Muscle of back (tissue), 11 donors: ENCODE measurements around the gene SLC25A33. TPM values are rescaled to one million over a fixed set of nuclear protein-coding genes. Genes with fewer than 3 reads are reported as not detected.

Experiments
- DNase-seq, 3 donors: peaks; one replicate each; pipeline versions ENCODE4 v3.0.0 to v3.0.0-alpha.2; 2013
- polyA plus RNA-seq, 10 donors: library from polyadenylated mRNA; unstranded; fragments of 120-200 nt; gene quantifications; one replicate each; pipeline ENCODE4 v1.2.1, GENCODE V29; 2013; ENCODE audit not compliant: insufficient read length in 10 of 10

The SLC25A33 gene
- polyA plus RNA-seq, 10 donors = 1.3 to 2.1 (median 1.4) TPM

DNA sequence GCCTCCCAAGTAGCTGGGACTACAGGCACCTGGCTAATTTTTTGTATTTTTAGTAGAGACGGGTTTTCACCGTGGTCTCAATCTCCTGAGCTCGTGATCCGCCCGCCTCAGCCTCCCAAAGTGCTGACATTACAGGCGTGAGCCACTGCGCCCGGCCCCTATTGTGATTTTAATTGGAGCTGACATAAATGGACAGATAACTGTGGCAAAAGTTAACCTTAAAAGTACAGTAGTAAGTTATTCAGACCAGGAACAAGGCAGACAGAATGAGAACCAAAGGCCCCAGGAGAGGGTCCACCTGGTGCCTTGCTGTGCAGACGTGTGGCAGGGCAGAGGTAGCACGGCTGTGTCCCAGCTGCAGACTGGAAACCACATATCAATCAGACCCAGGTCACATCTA, 60.5 kb downstream of the SLC25A33 start:
- no peak for DNase-seq

DNA sequence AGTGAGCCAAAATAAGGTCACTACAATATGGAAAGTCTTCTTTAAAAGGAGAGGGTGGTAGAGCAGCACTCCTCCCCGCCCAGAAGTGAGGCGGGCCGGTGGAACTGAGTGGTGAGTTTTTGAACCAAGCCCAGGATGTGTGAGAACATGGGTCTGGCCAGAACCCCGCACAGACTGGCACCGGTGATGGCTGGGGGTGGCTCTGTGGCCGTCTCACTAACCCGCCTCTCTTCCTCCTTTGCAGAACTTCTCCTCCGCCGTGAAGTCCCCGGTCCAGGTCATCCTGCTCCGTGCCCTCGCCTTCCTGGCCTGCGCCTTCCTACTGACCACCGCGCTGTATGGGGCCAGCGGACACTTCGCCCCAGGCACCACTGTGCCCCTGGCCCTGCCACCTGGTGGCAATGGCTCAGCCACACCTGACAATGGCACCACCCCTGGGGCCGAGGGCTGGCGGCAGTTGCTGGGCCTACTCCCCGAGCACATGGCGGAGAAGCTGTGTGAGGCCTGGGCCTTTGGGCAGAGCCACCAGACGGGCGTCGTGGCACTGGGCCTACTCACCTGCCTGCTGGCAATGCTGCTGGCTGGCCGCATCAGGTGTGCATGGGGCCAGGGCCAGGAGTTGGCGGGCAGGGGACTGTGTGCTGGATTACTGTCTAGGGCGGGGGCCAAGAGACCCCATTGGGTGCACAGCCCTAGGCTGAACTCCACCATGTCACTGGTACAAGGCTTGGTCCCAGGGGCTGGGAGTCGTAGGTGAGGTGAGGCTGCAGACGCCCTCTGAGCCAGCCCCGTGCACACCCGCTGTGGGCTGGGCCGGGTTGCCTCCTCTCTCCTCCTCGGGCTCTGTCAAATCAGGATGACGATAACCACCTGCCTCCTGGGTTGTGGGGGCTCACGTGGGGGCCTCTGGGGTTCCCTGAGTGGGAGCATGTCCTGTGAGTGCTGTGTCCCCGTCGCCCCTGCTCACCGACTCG, 61.9 kb downstream of the SLC25A33 start:
- DNase-seq = no peak

DNA sequence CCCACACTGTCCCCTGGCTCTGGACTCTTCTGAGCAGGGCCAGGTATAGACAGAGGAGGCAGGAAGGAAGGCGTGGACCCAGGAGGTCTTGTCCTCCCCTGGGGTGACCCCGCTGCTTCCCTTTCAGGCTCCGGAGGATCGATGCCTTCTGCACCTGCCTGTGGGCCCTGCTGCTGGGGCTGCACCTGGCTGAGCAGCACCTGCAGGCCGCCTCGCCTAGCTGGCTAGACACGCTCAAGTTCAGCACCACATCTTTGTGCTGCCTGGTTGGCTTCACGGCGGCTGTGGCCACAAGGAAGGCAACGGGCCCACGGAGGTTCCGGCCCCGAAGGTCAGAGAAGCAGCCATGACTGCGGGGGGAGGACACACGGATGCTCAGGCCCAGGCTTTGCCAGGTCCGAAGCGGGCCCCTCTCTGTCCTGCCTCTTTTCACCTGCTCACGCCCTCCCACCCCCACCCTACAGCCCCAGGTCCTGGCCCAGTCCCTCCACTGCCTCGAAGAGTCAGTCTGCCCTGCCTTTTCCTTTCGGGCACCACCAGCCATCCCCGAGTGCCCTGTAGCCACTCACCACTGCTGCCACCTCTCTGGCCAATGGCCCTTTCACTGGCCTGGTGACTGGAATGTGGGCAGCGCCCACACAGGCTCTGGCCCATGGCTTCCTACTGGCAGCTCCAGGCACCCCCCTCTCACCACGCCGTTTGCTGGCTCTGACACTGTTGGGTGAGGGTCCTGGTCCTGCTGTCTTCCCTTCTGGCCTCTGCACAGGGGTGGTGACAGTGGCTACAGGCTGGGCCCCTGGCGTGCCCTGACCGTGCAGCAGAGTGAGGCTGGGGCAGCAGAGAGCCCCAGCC, 62.9 kb downstream of the SLC25A33 start:
- no peak for DNase-seq

DNA sequence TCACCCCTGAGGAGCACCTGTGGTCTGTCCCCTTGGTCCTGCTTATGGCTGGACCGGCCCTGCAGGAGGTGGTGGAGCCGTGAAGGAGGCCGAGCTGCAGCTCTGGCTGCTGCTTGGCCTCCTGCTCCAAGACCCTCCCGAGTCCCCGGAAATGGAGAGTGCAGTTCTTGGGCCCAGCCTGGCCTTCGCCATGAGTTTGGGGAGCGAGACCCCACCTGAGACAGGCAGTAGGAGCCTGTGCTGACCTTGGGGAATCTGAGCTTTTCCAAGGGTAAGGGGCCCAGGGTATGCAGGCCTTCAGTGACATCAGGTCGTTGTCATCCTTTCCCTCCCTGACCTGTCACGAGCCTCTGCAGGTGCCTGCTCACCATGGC, 63.5 kb downstream of the SLC25A33 start:
- DNase-seq = no peak

DNA sequence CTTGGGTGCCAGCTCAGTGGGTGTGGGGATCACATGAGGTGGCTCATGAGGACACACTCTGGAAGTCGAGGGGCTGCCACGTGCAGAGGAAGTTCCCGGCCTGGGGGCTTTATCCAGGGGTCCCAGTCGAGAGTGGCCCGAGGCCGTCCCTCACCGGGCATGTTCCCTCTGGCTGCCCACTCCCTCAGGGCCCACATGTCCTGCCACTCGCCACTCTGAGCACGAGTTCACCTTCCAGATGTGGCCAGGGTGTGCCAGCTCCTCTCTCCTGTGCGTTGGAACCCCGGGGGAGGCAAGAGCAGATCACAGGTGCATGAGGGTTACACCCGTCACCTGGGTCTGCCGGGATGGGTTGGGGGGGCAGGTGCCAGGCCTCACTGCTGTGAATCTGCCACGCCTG, 64.0 kb downstream of the SLC25A33 start:
- no peak for DNase-seq

DNA sequence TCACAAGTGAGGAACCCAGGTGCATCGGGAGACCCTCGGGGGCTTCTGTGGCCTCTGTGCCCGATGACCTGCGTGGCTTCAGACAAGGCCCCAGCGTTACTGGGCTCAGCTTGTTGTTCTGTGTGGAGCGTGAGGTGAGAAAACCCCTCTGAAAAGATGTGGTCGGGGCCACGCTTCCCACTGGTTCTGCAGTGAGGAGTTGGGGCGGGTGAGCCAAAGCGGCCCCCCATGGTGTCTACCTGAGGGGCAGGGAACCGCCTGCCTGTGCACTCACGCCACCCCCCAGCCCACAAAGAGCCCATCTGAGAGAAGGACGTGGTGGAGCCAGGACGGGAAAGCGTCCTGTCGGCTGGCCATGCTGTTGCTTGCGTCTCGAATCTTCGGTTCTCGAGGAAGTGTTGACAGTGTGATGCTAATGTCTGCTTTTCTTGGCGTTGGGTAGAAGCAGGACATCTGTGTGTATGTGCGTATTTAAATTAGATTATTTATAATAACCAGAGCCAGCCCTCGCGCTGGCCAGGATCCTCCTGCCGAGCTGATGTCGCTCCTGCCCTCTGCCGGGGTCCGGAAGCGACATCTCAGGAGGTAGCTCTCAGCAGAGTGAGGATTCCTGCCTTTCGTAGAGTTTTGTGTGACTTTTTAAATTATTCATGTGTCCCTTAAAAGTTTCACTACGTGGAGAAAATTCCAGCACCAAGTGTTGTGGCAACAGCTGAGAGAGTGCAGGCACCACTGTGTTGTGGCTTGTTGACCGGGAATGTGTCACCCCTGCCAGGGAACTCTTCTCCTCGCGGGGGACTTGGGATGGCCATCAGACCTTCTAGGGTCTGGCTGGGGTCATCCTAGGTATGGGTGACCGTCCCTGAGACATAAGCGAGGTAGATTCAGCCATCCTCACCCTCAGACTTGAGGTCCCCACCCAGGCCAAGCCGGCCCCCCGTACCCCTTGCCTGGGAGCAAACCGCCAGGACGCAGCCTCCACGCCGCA, 64.8 kb downstream of the SLC25A33 start:
- no peak for DNase-seq

DNA sequence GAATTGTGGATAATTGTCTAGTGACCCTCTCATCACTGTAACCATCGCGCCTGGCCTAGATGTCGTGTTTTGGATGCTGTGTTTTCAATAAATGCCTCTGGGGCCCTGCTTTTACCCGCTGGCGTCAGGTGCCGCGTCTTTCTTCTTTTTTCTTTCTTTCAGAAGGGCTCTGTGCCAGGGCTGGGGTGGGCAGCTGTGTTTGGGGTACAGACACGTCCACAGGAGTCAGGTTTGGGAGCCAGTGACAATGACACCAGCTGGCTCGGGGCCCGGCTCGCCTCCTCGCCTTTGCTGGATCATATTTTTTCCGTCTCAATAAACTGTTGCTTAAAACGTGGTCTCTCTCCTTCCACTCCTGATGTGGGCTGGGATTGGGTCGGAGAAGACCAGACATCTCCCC, 65.6 kb downstream of the SLC25A33 start:
- DNase-seq = no peak

DNA sequence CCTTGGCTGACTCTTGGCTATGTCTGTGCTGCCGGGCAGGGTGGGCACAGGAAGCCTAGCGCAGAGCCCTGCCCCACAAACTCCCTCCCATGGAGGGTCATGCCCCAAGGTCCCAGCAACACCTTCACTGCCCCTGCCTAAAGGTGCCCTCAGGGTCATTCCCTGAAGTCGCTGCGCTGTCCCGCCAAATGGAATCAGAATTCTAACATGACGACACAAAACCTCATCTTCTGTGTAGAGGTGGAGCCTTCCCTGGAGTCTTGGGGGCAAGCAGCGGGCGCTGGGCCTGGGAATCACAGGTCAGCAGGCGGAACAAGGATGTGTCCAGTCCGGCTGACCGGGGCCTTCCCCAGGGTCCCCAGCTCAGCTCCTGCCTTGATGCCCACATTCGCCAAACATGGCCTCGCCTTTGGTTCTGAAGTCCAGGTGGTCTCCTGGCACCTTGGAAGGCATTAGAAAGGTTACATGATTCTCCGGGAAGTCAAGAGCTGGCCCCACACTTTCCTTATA, 66.7 kb downstream of the SLC25A33 start:
- DNase-seq = no peak

DNA sequence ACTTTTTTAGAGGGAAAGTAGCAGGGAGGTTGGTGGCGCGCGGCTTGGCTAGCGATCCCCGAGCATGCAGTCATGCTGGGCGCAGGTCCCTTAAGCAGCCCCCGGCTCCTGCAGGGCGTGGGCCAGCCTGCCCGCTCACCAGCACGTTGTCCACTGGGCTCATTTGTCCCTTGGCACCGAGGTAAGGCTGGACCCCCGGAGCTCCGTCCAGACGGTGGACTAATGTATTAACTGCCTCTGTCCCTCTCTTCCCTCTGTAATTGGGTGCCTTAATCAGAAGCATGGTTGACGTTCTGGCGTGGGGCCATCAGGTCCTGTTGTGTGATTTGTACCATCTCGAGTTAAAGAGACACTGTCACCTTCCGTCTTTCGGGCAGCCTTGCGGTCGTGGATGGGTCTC, 67.2 kb downstream of the SLC25A33 start:
- DNase-seq = no peak

DNA sequence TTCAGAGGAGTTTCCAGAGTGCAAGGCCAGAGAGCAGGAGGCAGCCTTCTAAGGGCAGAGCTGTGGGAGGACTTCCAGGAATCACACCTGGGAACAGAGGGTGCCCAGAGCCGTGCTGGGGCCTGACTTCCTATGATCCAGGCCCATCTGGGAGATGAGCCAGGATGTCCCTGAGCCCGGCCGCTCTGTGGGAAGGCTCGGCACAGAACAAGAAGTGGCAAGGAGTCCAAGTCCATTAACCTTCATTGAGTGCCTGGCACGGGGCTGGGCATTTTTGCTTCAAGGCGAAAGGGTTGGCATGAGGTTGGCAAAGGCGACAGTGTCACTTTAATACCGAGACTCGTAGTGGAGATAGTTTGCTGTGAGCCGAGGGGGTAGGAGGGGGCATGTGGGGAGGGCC, 67.7 kb downstream of the SLC25A33 start:
- DNase-seq = no peak

DNA sequence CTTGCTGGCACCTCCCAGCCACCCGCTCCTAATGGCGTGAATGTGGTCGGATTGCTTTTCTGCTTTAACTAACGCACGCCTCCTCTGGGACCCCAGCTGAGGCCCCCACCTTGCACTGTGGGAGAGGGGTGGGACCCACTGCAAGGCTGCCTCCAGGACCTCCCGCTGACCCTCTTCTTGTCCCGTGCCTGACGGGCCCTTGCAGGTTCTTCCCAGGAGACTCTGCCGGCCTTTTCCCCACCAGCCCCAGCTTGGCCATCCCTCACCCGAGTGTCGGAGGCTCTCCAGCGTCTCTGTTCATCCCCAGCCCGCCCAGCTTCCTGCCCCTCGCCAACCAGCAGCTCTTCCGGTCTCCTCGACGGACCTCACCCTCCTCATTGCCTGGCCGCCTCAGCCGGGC, 68.1 kb downstream of the SLC25A33 start:
- no peak for DNase-seq

DNA sequence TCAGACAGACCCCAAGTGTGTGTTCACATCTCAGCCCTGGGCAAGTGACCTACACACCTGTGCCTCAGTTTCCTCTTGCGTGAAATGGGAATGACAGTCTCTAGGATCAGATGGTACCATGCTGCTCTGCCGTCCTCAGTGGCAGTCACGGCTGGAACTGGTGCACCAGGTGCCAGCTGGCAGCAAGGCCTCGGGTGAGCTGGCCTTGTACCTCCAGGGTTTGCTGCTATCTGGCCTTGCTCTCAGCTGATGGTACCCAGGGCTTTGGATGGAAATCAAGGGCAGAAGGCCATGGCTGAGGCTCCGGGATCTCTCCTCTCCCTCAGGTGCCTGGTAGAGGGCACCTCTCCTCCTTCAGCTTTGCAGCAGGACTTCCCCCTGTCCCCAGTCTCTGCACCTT, 70.7 kb downstream of the SLC25A33 start:
- no peak for DNase-seq

DNA sequence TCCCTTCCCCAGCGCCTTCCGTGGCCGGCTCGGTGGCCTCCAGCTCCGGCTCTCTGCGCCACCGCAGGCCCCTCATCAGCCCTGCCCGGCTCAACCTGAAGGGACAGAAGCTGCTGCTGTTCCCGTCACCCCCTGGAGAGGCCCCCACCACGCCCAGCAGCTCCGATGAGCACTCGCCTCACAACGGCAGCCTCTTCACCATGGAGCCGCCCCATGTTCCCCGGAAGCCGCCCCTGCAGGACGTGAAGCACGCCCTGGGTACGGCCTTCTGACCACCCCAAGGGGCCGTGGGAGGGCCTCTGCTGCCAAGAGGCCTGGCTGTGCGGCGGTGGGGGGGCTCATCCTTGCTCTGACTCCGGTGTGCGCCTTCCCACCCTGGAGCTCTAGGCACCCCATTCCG, 71.3 kb downstream of the SLC25A33 start:
- no peak for DNase-seq

DNA sequence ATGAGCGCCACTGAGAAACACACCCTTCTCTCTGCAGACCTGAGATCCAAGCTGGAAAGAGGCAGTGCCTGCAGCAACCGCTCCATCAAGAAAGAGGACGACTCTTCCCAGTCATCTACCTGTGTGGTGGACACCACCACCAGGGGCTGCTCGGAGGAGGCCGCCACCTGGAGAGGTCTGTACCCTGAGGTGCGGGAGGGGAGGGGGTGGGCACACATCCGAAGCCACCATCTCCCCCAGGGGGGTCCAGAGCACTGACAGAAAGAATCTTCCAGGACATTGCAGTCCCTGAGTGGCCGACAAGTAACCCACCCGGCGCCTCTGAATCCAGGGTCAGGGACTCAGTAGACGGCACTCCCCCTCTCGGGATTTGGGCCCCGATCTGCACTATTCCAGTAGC, 72.5 kb downstream of the SLC25A33 start:
- DNase-seq = no peak

DNA sequence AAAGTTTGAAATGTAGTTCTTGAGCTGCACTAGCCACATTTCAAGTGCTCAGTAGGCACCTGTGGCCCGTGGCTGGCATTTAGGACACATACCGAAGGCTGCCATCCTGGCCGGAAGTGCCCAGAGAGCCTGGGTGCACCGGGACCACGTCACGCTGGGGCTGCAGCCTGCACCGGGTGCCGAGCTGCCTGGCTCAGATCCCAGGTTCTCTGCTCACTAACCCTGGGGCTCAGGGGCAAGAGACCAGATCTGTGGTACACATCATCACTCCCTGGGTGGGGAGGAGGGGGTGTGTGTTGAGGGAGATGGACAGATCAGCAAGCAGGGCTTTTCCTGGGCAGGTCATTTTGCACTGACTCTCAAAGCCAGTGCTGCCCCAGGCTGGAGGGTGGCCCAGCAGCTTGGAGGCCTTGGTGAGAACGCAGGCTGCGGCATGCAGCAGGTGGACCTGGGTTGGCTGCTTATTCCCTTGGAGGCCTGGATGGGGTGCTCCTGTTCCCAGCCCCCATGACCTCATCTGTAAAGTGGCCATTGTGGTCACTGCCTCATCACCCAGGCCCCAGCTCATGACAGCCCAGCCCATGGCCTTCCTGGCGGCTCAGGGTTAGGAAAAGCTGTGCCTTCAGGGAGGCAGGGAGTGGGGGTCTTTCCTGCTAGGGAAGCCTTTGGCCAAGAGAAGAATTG, 73.0 kb downstream of the SLC25A33 start:
- DNase-seq = no peak

DNA sequence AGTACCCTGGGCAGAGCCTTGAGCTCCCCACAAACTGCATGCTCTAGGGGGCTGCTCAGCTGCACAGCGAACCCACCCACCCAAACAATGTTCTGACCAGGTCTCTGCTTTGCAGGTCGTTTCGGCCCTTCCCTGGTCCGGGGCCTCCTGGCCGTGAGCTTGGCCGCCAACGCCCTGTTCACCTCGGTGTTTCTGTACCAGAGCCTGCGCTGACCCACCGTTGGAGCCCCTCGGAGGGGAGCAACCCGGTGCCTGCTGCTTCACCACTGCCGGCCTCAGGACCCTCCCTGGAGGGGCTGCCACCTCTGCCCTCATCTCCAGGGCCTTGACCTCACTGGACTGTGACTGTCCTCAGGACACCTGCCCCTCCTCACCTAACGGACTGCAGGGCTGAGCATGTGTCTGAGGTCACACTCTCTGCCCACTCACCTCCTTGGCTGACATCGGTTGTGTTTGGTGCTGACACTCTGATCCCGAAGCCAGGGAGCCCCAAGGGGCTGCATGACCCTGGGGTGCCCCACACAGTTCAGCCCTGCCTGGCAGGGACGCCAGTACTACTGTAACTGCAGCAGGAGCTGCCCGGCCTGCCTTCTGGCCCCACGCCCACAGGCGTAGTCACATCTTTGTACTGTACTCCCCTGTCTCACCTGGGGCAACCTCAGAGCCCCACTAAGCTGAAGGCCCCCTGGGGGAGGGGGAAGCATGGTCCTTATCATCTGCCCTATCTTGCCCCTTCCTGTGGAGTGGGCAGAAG, 73.8 kb downstream of the SLC25A33 start:
- no peak for DNase-seq

DNA sequence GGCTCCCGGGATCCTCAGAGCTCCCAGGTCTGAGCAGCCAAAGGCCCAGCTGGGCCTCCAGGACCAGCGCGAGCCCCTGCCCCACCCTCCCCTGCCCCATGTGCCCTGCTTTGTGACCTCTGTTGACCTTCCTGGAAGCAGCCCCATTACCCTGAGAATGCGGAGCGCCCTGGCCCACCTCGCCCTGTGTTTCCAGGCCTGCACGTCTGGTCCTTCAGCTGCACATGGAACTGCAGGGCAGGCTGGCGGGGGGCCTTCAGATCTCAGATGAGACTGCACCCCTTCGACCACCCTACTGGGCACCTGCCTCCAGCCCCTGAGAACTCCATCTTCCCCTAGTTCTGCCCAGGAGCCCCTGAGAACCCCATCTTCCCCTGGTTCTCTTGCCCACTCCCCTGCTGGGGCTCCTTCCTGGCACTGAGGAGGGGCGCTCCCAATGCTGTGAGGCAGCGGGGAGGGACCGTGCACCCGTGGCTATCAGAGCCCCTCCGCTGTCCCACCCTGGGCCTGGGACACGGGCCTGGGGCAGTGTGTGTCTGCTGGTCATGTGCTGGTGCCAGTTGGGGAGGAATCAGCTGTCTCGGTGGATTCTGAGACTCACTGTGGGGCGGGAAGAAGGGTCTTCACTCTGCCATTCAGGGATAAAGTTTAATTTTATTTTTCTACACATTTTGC, 74.5 kb downstream of the SLC25A33 start:
- no peak for DNase-seq

DNA sequence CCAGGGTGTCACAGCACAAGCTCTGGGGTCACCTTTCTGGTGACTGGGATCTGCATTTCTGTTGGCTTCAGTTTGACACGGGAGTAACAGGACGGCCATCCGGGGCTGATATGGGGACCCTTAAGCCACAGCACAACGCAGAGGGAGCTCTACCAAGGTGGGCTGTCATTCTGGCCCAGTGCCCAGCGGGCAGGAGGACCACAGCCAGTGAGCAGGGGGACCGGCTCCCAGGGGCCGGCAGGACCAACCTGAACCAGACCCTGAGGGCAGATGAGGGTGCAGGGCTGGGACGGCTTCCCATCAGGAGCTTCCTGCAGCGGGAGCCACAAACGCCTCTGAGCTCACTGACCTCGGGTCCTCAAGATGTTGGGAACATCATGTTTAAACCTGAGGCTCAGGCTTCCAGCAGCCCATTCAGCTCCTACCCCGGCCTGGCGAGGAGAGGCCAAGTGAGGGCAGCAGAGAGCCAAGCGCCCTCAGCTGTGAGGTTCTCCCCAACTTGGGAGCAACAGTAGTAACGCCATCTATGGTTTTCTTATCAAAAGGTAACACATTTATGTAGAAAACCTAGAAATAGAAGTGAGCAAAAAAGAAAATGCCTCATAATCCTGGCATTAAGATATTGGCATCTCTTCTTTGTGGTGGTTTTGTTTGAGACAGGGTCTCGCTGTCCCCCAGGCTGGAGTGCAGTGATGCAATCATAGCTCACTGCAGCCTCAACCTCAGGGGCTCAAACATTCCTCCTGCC, 76.2 kb downstream of the SLC25A33 start:
- DNase-seq = peak in 1 of 3 donors; percentile 38
